Lower leg skin (tissue), 3 donors: ENCODE measurements around the gene SMIM33.

Experiments used
- CTCF ChIP-seq, 3 donors: fragments of 450-650 bp; IDR thresholded peaks; one replicate each; pipeline ENCODE4 v1.5.1; 2016; ENCODE audit warnings: antibody characterized with exemption in 3 of 3, mild to moderate bottlenecking in 3 of 3, moderate library complexity in 2 of 3
- POLR2A ChIP-seq, 2 donors: fragments of 450-650 bp; IDR thresholded peaks; one replicate each; pipeline ENCODE4 v1.6.1; 2016 to 2017; ENCODE audit warnings: antibody characterized with exemption in 2 of 2, mild to moderate bottlenecking in 1 of 2, moderate library complexity in 1 of 2

DNA sequence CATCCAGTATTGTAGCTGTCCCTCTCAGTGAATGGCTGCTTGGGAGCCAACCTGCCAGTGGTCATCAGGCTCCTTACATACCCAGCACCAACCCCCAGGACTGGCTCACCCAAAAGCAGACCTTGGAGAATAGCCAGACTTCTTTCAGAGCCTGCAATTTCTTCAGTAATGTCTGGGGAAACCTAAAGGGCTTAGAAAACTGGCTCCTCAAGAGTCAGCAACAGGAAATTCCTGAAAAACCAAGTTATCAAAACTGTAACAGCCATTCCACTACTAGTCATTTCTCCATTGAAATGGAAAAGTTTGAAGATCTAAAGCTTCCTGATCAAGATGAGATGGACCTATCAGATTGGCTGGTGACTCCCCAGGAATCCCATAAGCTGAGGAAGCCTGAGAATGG, 24.0 kb downstream of the SMIM33 start:
- TF ChIP-seq POLR2A (IDR thresholded peaks at IDR 0.05): no peak
- TF ChIP-seq CTCF (IDR thresholded peaks at IDR 0.05): no peak
